ENCODE measurements around the gene VWC2L.
A peak's percentile ranks its signal among the peaks of the same experiment; 100 is the strongest.

VWC2L gene

DNA sequence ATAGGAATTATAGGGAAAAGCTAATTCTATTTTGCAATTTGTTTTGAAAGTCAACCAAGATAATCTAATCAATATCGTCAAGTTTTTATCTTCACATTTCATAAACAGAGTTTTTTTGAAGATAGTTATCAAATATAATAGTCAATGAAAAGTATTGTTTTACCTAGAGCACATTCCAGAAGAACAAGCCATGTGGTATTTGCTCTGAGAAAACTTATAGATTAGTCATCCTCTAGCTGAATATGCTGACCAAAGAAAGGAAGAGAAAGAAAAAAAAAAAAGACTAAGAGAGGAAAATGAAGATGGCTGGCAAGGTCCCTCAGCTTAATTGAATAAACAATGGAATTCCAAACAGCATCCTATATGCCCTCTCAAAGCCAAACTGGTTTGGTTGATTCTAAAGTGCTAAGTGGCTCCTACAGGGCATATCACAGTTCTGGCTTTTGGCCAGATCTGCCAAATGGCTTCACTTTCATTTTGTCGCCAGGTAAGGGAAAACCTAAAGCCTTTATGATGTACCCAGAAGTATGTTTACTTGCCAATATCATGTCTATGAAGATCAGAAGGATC, 132.6 kb downstream of the VWC2L start:
- peak in 2 of 3 experiments; percentile 23 to 56 for DNase-seq

DNA sequence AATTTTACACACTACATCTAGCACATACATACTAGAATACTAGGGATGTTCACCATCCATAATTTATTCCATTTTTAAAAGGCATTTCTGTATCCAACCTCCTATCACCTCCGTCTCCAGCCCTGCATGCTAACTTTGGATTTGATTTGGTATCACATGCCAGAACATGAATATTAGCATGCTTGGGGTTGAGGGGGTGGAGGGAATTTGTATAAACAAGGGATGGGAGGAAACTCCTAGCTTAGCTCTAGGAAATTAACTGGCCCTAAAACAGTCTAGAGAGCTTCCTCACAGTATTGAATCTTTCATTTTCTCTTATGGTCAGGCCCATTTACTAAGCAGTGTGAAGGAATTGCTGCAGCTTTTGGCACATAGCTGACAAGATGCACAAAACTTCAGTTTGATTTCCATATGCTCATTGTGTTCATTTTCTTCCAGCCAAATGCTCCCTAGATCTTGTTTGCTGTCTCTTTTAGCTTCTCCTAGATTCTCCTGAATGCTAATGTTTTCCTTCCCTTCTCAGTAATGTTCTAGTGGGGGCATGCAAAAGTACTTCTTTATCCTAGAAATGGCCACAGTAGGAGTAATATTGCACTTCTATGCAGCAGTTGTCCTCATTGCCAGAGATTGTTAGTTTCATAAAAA, 135.2 kb downstream of the VWC2L start:
- DNase-seq = no peak

DNA sequence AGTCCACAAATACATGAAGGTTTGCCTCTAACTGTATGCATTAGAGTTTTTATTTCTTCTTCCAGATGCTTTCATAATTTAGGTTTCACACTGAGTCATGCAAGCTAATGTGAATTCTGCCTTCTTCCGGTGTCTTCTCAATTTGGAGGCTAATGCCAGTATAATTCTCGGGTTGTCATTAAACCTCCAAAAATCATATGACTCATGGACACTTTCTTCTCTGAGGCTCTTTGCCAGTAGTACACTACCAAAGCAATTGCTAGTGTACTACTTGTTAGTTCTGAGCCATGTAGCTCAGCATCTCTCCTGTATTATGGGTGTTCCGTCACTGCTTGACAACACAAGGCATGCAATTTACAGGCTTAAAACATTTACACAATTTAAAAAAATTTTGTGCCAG, 137.1 kb downstream of the VWC2L start:
- no peak for DNase-seq

DNA sequence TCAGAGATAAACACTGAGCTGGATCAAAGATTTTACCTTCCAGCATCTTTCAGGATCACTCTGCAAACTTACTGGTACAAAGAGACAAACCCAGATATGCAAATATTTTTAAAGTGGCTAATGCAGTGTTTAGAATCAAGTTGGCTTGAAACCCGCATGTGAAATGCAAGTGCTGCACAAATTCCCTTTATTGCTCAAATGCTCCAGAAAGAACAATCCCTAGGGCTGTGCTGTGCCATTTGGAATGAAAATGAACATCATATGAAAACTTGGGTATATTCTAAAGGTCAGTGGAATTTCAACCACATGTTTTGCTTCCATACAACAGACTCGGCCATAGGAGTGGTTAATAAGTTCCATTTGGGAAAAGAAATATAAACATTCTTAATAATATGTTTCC, 139.1 kb downstream of the VWC2L start:
- DNase-seq = no peak

DNA sequence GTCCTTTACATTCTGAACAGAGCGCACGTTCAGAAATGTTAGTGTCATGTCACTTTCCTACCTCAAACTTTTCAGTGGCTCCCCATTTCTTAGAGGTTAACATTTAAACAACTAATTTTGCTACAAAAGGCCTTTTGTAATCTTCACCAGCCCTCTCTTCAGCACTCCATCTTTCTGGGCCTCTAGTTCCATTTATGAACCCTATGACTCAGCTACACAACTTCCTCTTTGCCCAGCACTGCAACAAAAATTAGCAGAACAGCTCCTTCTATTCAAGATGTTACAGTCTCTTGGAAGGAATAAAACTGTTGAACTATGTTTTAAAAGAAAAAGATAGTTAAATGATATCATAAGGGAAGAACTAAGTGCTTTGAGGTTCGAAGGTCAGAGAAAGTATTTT, 139.9 kb downstream of the VWC2L start:
- DNase-seq = no peak

DNA sequence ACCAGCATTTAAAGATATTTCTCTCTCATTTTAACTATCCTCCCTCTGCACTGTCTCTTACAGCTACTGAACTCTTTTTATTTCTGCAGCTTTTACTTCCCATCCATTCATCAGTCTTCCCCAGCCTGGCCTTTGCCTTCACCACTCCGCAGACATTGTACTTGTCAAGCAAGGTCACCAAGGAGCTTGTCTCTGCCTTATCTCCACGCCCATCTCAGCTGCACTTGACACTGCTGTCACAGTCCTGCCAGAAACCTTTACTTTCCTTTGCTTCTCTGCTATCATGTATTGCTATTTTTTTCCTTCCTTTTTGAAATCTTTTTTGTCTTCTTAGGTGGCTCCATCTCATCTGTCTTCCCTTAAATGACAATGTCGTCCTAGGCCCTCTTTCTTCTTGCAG, 147.0 kb downstream of the VWC2L start:
- no peak for DNase-seq

DNA sequence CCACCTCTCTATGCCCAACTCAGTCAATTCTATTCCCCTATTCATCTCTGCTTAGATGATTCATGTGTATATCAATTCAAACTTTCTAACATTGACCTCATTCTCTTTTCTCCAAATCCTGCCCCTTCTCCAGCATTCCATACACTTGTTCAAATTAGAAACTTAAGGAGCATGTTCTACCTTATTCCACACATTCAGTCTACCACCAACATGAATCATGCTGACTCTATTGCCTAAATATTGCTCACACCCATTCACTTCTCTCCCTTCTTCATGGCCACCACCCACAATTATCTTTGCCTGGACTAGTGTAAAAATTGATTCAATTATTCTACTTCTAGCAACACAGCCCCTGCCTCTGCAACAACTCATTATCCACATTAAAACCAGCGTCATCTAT, 147.5 kb downstream of the VWC2L start:
- no peak for DNase-seq

DNA sequence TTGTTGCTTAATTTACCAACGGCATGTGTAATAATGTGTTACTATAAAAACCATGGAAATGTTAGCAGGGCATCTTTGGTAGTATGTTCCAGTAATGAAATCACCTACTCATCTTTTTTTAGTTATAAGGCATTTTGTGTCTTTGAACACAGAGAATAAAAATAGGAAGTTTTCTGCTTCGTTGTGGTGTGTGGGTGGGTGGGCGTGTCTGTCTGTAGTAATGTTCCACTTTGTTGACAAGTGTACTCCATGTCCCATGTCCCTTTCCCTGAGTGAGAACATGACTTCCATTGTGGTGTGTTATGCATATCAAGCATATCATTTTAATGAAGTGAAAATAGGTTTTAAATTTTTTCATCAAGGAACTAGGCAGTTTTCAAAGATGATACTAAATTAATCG, 149.3 kb downstream of the VWC2L start:
- no peak for DNase-seq

DNA sequence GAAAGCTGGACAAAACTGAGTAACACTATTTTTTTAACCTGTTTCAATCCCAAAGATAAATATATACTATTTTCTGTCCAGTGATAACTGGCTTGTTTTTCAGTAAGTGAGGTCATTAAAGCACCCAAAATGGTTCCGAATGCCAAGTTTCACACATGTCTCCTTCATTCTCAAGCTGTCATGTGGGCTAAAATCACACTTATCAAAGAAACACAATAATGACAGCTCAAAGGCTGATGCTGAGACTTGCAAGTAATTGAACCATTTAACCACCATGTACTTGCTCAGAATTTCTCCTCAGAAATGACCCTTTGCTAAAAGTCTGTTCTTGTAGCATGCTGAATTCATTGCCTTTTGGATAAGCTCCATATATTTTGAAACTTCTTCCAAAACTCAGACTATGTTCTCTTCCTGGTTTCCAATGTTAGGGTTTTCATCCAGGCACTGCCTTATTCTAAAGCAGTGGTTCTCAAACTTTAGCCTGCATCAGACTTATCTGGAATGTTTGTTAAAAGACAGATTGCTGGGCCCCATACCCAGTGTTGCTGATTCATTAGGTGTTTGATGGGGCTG, 149.8 kb downstream of the VWC2L start:
- DNase-seq = no peak

DNA sequence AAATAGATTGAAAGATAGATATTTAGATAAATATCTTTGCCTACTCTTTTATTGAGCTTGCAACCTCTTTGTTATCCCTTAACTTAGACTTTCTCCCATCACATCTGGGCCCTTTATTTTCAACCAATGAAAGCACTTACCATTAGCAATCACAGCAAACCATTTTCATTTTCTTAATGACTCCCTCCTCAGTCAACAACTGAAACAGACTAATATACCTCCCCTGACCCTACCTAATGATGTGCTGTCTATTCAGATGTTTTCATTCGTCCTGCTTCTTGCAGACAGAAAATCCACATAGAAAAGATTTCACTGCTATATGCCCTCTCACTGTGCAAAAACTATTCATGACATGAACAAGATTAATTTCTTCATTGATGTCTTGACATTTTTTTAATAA, 154.4 kb downstream of the VWC2L start:
- DNase-seq = no peak

DNA sequence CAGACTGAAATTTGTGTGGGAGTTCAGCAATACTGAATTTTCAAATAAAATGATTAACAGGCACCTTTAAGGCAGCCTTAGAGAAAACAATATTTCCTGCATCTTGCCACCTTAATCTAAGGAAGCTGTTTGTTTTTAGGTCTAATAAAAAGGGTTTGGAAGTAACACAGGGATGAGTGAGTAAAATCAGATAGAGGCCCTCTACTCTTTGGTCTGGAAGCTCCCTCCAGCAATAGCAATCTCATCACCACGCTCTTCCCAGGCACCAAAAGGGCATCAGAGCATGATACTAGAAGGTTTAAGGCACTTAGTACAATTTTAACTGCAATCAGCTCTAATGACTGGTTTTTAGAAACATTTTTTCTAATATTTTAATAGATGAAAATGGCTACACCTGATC, 155.6 kb downstream of the VWC2L start:
- DNase-seq = no peak

DNA sequence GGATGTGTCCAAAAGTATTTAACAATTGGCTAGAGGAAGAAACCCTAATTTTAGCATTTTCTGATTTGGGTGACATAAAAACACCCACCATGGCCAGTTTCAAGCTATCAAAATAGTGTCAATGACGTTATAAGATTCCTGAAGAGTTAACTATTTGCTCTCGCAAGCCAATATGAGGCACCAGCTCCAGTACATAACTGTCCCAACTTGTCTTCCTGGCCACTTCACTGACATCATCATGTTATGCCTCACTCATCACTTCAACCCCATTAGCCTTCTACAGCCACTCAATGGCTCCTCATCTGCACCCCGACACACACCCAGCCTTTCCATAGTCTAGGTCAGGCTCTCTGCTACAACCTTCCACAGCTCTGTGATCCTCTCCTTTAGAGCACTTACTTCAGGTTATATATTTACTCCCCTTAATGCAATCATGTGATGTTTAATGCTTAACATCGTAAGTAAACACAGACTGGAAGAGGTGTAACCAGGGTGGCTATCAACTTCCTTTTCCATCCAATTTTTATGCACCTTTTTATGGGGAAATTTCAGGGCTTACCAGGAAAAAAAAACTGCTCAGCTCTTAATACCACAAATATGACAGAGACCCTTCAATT, 158.7 kb downstream of the VWC2L start:
- DNase-seq = peak in 1 of 3 experiments; percentile 10

DNA sequence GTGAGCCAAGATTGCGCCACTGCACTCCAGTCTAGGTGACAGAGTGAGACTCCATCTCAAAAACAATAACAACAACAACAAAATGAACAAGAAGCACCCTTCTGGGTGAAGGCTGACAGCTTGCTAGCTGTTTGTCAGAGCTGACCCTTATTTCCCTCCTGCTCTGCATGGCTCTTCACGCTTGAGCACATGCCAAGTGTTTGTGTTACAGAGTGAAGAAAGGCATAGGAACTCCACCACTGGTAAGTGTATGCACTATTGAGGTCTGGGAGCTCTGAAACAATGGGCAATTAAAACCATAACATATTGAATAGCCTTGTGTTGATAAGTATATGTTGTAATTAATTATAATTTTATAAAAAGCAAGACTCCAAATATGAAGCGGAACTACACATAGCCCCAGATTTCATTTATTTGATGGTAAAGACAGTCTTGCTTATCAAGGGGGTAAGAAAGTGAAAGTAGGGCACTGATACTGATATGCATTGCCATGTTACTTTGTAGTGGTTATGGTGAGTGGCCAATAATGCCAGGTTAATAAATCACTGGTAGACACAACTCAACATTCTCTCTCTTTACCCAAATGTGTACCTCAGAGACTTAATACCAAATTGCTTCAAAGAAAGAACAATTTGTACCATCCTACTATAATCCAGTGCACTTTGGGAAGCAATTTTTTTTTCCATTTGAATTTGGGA, 163.4 kb downstream of the VWC2L start:
- peak in 2 of 3 experiments; percentile 29 to 67 for DNase-seq

DNA sequence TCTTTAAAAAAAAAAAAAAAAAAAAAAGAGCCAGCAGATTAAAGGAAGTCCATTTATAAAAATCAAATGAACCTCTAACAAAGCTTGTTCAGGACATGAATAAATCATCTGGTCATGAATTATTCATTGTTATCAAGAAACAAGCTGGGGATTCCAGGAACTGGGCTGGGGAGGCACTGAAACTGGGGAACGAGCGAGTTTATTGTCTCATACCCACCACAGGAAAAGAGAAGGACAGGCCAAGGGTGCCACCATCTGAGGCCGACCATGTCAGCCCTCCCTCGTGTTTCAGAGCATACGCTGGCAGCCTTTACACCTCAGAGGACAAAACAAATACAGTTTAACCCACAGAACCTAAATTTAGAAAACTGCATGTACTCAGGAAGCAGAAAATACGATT, 164.2 kb downstream of the VWC2L start:
- no peak for DNase-seq

DNA sequence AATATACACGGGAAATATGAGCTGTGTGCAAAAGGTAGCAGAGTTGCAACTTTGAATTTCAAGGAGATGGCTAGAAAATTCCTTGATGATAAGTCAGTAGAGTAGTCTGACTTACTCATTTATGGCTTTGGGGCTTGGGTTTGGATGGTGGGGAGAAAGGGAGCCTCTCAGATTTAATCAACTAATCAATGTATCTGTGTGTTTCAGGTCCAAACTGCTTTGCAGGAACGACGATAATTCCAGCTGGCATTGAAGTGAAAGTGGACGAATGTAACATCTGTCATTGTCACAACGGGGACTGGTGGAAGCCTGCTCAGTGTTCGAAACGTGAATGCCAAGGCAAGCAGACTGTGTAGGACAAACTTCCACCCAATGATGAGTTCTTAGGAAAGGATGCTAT, 164.6 kb downstream of the VWC2L start:
- no peak for DNase-seq

DNA sequence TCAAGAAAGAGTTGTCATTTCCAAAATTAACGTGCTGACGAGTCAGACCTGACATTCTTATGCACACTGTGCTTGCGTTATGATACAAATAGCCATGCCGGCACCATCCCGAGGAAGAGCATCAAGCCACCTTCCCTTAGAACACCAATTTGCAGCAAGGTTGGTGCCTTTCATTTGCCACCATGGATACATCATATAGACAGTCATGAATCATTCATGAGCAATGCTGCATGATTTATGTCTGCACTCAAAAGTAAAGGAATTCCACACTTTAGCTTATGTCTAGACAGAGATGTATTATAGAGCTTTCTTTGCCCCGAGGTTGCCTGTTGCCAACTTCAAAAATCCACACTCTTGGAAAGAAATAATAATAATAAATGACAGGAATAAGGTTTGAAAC, 166.9 kb downstream of the VWC2L start:
- DNase-seq = no peak

DNA sequence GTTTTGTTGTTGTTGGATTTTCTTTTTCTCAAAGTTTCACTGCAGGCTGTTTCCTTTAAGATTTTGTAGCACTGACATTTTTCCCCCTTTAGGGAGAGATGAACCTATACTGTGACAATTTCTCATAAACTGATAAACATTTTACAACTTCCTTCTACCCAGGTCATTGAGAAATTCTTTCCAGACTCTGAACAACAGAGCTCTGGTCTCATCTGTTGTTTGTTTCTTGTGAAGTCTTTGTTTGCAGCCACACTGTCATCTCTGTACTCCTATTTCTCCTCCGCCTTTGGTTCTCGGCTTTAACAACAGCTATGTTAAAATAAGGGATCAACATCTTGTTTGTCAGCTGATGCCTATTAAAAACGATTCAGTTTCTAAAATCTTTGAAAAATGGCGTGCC, 167.6 kb downstream of the VWC2L start:
- DNase-seq = no peak

DNA sequence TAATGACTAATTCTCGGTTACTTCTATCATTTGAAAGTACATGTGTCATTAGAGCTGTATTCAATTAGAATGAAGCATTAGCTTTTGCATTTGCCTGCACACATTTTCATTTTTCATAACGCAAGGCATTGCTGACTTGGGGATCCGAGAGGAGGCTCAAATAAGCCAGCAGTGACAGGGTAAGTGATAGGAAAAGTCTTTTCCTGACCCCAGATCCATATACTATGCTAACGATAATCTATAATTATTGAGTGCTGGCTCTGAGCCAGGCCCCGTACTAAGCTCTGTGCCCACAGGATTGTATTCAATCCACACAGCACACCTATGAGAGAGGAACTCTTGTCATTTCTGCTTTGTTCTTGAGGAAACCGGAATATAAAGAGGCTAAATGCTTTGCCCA, 168.2 kb downstream of the VWC2L start:
- no peak for DNase-seq

DNA sequence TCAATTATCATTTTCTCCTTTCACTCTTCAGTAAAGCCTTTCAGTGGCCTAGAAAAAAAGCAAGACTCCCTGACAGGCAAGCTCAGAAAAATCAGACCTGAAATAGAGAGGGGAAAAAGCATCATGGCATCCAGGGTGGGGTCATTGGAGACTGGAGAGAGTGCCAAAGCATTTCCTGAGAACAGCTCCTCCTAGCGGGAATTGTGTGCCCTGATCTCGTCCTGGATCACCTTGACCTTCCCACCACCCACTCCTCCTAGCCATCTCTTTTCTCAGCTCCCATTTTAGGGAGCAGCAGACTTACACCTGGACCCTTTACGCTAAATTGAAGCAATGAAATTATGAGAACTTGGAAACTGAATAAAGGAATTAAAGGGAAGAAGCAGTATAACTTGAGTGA, 176.6 kb downstream of the VWC2L start:
- DNase-seq = no peak

DNA sequence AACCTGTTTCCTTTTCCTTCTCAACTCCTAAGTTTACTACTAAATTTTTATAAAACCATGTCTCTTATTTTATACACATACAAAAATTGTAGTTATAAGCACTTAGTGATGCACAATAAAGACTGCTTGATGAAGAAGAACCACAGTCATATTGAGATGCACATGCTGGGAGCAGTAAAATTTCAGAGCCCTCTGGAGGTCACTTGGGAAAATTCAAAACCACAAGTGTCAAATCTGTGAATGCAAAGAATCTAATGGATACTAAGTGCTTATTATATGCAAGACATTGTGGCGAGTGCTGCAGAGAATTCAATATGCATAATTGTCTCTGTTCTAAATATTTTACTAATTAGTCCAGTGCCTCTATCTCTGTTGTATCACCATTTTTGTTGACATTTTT, 180.5 kb downstream of the VWC2L start:
- peak in 2 of 3 experiments; percentile 2 to 3 for DNase-seq

DNA sequence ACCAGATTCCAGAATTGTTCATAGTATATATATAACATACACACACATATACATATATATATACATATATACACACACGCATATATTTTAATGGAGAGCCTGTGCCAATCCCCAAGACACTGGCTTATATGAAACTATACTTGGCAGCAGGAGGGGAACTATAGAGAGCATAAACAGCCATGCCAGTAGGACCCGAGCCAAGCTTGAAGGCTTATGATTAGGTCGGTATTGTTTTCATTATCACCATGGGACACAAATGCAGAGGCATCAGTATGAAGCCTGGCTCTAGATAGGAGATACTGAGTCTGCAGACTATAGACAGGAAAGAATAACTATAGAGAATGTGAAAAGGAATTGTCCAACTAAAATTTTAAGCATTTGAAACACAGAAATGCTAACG, 181.2 kb downstream of the VWC2L start:
- no peak for DNase-seq

DNA sequence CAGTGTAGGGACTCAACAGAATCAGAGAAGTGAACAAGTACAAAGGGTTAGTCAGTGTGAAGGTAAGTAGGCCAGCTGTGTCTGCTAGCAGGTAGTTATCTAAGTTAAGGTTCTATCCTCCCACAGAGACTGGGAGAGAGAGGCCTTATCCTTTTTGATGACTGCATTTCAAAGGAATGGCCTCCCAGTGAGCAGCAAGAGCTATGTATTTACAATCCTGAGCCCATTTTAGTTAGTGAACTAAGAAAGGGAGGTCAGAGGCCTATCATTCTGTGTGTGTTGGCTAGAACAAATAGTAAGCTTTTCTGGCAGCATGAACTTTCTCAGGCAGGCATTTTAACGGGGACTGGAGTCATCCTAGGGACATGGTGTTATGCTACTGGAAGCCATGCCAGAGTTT, 182.9 kb downstream of the VWC2L start:
- DNase-seq = peak in 1 of 3 experiments; percentile 45

DNA sequence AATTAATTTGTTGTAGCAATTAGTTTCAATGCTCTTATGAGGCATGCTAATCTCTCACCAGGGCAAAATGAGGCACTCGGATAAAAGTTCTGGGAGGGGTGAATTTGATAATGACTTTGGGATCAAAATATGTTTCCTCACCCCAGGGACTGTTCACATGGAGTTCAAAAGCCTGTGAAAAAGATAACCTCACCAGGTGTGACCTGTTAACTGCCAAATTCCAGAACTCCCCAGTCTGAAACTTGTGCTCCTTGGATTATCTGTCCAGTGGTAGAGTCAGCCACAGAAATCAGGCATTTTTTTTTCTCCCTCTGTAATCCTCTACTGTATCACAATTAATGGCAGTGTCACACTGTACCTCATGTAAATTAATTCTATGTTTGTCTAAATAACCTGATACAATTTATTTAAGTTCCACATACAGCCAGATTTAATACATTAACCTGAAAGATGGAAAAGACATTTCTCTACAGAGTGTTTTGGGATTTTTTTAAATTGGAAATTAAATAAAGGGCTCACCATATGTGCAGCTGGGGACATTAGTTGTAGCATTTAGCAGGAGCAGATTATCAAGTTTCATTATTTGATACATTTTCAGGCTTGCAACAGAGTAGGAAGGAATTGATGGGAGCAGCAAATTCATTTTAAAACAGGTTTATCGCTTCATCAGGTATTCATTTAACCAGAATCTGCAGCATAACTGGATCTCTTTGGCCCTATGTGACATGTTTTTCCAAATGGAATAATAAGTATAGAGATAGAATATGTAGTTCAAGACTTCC, 191.2 kb downstream of the VWC2L start:
- no peak for DNase-seq
